GM19351 (cell line): ENCODE results near the gene LCN10.
"Not testable (repeated sequence)": the region's sequence is repeated elsewhere in the genome, so short reads cannot be mapped to it uniquely, and the experiment has no call there.

ENCODE experiments used
- ATAC-seq: cut with Tn5 transposase; IDR thresholded peaks from one replicate; pipeline ENCODE4 v1.9.1; 2021; ENCODE audit warnings: mild to moderate bottlenecking, moderate library complexity; ENCODE audit not compliant: unreplicated experiment

Gene LCN10

GRCh38 chr9:136773386-136774044, 30.8 kb upstream of the LCN10 start:
- no peak for ATAC-seq

GRCh38 chr9:136771907-136772415, 29.2 kb upstream of the LCN10 start:
- no peak for ATAC-seq

DNA sequence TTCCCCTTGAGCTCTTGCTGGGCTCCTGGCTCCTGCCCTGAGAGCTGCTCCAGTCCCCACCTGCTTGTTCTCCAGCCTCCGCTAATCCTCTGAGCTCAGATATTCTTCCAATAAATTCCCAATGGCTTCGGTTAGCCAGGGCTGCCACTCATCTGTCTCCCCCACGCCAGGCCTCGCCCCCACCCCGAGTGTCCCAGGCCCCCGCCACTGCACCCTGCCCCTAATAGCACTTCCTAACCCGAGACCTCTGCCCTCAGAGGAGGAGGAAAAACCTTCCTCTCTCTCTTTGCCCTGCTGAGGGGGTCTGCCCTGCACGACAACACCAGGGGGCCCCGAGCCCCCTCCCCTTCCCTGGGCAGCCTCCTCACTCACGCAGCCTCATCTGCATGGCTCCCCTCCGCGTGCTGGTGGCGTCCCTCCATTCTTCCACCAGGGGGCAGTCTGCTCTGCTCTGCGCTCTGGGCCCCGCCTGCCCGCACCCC, 27.0 kb upstream of the LCN10 start:
- ATAC-seq = no peak

- ATAC-seq = not testable (repeated sequence)
Measured at GRCh38 chr9:136766410-136767120, 23.8 kb upstream of the LCN10 start.

- not testable (repeated sequence) for ATAC-seq
Measured at GRCh38 chr9:136765745-136766409, 23.1 kb upstream of the LCN10 start.

DNA sequence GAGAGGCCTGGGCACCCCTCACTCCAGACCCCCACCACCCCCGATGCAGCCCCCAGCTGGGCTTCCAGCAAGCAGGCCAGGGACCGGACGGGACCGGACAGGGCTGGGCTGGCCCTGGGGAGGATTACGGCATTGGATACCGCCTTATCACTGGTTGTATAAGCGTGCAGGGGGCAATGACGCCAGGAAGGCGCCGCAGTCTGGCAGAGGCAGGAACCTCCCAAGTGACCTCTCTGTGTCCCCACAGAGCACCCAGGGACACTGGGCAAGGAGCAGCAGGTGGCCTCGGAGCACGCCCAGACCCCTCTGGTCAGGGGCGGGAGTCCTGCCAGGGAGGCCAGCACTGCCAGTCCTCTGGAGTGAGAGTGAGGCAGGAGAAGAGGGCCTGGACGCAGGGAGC, 22.3 kb upstream of the LCN10 start:
- no peak for ATAC-seq

GRCh38 chr9:136764301-136764891, 21.7 kb upstream of the LCN10 start, which contains the start of gene LCN15:
Gene LCN15, minus strand, starts transcription at chr9:136764518. Its CDS starts 30 bp downstream, at chr9:136764488.
- no peak for ATAC-seq

DNA sequence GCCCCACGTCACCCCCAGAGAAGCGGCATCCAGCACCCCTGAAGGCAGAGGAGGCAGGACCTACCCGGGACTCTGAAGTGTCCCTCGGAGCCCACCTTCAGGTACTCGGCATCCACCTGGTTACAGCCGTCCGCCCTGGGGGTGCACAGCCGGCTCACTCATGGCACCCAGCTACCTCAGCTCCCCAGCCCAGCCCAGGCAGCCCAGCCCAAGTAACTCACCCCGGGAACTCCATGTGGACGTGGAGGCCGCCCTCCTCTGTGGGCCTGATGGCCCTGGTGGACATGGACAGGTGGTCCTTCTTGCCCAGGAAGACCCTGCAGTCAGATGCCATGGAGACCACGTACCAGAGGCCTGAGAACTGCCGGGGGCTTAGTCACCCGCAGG, 20.9 kb upstream of the LCN10 start:
- ATAC-seq = no peak

DNA sequence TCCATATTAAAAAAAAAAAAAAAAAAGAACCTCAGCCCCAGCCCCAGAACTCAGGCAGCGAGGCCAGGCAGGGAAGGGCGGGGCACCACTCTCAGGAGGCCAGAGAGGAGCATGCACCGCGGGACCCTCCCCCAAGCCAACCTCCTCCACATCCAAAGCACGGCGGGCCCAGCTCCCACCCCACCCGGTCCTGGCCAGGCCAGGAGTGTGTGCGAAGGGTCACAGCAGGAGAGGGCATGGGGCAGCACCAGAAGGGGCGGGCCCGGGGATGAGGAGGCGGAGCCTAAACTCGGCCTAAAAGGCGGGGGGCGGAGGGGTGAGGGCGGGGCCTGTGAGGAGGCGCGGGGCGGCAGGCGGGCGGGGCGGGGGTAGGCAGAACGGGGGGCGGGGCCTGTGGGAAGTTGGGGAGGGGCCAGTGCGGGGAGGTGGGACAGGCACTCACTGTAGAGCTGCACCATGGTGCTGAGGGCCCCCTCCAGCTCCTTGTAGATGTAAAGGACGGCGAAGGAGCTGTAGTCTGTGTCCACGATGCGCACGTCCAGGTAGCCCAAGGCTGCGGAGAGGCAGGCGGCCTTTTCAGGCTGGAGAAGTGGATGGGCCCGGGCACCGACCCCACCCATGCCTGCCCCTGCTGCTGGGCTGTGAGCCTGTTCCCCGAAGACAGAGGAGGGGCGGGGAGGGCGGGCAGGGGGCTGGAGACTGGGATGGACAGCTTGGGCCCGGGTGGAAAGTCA, 20.3 kb upstream of the LCN10 start:
- ATAC-seq = no peak

DNA sequence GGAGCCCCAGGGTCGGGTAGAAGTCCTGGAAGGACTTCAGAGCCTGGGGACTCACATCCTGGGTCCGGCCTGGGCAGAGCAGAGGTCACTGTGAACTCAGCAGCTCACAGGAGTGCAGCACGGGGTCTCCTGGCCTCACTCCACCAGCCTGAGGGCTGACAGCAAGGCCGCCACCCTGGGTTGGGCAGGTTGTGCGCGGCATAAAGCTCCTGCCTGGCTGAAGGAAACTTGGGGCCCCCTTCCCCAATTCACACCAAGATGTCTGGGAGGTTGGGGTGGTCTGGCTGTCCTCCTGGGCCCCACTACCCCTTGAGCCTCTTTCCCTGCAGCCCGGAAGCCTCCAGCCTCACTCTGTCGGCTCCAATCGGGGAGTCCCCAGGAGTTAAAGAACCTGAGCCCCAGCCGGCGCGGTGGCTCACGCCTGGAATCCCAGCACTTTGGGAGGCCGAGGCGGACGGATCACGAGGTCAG, 19.5 kb upstream of the LCN10 start:
- no peak for ATAC-seq

GRCh38 chr9:136761545-136761981, 18.8 kb upstream of the LCN10 start:
- ATAC-seq = no peak

GRCh38 chr9:136760834-136761544, 18.2 kb upstream of the LCN10 start:
- ATAC-seq = not testable (repeated sequence)

DNA sequence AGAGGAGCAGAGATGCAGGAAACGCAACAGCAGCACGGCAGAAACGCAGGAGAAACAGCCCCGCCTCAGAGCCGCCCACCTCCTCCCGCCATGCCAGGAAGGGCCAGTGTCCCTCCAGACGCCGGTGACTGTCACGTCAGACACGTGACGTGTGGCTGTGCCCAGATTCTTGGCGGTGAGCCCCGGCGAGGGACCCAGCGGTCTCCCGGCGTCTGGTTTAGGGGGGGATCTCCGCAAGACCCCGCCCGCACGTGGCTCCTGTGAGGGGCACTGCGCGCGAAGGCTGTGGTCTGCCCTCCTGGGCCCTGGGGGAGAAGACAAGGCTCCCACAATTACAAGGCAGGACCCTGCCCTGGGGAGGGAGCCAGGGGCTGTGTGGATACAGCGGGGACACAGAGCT, 17.7 kb upstream of the LCN10 start:
- ATAC-seq = no peak

DNA sequence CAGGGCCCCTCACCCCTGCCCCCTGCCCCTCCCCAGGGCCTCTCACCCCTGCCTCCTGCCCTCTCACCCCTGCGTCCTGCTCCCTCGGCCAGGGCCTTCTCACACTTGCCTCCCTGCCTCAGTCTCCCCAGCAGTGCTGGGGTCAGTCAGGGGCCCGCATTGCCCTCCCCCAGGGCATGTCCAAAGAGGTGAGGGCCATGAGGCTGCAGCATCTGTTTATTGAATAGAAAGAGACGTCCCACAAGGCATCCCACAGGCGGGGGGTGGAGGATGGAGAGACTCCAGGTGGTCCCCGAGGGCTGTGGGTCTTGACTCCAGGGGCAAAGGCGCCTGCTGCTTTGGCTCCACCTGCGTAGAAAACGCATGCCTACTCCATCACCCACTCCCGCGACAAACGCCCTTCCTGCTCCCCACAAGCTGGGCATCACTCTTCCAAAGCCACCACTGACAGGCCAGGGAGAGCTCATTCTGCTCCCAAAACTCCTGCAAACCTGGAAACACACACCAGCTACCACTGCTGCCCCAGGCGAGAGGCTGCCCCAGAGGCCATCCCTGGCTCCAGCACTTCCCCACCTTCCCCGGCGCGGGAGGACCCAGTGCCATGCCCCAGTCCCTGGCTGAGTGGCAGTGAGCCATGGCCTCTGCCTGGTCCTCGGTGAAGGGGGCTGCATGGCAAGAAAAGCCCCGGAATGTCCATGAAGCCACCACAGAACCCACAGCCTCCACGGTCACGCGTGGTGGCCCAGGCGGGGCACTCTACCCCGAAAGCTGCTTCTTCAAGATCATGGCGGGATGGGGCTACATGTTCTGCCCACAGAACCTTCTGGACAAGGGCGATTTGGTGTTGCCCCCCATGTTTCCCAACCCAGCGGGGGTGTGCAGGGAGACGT, 16.9 kb upstream of the LCN10 start:
- ATAC-seq = no peak

GRCh38 chr9:136759001-136759400, 16.3 kb upstream of the LCN10 start:
- no peak for ATAC-seq

- ATAC-seq = no peak
Measured at GRCh38 chr9:136757751-136758140, 15.0 kb upstream of the LCN10 start.

DNA sequence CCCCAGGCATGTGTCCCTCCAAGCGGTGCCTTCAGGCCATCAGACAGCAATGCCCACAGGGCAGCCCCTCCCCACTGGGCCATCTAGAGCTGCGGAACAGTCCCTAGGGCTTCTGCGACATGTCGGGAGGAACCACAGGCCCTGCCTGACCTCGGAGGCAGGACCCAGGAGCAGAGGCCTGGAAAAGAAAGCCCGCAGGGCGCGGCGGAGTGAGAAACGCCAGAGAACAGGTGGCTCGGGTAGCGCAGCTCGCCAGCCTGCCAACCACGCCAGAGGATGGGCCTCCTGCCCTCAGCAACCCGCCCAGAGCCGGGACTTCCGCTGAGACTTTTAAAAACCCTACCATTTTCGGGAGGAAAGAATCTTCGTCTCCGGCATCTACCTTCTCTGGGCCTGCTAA, 14.6 kb upstream of the LCN10 start:
- no peak for ATAC-seq

GRCh38 chr9:136756836-136757235, 14.1 kb upstream of the LCN10 start:
- no peak for ATAC-seq

DNA sequence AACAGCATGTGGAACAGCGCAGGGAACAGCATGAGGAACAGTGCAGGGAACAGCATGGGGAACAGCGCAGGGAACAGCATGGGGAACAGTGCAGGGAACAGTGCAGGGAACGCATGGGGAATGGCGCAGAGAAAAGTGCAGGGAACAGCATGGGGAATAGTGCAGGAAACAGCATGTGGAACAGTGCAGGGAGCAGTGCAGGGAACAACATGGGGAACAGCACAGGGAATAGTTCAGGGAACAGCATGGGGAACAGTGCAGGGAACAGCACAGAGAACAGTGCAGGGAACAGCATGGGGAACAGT, 13.3 kb upstream of the LCN10 start:
- no peak for ATAC-seq
